ENCODE results near the gene SH3BP5L.

The SH3BP5L gene

DNA sequence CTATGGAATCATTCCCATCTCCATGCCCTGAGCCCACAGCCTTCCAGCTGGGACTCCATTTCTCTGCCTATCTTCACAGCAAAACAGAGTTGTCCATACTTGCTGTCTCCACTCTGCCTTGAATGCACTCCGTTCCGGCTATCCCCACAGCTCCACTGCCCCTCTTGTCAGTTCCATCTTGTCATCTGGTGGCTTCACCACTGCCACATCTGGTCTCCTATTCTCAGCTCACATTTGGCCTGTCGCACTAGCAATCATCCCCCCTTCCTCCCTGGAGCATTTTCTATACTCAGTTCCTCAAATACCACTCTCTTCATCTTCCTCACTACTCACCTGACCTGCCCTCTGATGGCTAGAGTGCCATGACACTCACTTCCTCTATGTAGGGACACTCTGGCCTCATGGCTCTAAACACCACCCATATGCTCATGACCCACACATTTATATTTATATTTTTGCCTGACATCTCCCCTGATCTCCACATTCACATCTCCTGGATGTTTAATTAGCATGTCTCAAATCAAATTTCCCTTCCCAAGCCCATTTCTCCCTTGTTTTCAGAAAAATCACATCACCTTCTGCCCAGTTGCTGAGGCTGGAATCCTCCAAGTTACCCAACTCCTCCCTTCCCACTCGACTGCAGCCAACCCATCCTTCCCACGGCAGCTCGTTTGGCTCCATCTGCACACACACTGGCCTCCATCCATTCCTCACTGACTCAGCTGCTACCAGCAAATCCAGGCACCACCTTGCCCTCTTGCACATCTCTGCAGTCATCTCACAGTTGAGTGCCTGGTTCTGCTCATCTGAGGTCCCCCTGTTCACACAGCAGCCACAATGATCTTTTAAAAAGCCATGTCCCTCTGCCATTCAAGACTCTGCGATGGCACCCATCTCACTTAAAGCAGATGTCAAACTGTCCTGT, 27.0 kb upstream of the SH3BP5L start:
- ChIA-PET POLR2A (no interaction called here), CTCF (no interaction called here)
- H3K9me3 ChIP-seq (ENCODE audit: control extremely low read depth in 1 of 5, control insufficient read depth in 4 of 5, insufficient read depth in 2 of 5, low read depth in 1 of 5, low read length in 4 of 5) = no peaks in the 10 kb centered on the region
- H3K4me3 ChIP-seq (ENCODE audit: control insufficient read depth in 1 of 7, extremely low read depth in 1 of 7, insufficient read depth in 4 of 7, low read depth in 2 of 7, low read length in 6 of 7) = no peak overlapping the region
- H3K27me3 ChIP-seq (replicated peaks in 2 of 5; ENCODE audit: control insufficient read depth in 4 of 5, insufficient read depth in 5 of 5, low read length in 4 of 5) = no peaks in the 10 kb centered on the region
- peaks cover 0 to 21% (median 8%) of the 10 kb centered on the region in 4 experiments for H3K4me1 ChIP-seq (ENCODE audit: control extremely low read depth in 1 of 4, control insufficient read depth in 4 of 4, insufficient read depth in 4 of 4, low read length in 3 of 4)
- WGBS (ENCODE audit: insufficient coverage) = 96% methylated on average over 4 of the region's 7 CpGs
- H3K36me3 ChIP-seq (ENCODE audit: control insufficient read depth in 4 of 4, insufficient read depth in 4 of 4, low read length in 3 of 4) = peaks cover 8 to 81% (median 49%) of the 10 kb centered on the region in 4 experiments
- no peak for DNase-seq
- H3K27ac ChIP-seq (ENCODE audit: insufficient read depth in 1 of 2, low read depth in 1 of 2, low read length in 2 of 2, poor library complexity in 1 of 2, severe bottlenecking in 2 of 2) = no peak overlapping the region

DNA sequence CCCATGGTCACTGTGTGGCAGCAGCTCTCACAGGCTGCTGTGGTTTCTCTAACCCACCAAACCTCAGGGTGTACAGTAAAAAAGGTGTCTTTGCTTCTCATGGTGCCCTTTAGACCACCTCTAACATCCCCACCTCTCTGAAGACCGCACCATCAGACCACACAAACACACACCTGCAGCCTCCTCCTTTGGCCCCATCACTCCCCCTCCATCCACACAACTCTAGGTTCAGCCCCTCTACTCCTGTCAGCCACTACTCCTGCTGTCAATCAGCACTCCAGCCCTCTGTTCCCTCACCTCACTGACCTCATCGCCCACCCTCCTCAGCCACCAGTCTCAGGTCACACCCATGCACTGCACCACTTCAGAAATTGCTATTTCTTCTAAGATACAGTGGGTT, 25.7 kb upstream of the SH3BP5L start:
- H3K9me3 ChIP-seq (ENCODE audit: control extremely low read depth in 1 of 5, control insufficient read depth in 4 of 5, insufficient read depth in 2 of 5, low read depth in 1 of 5, low read length in 4 of 5) = no peaks in the 10 kb centered on the region
- no peak overlapping the region for H3K4me3 ChIP-seq (ENCODE audit: control insufficient read depth in 1 of 7, extremely low read depth in 1 of 7, insufficient read depth in 4 of 7, low read depth in 2 of 7, low read length in 6 of 7)
- H3K27me3 ChIP-seq (replicated peaks in 2 of 5; ENCODE audit: control insufficient read depth in 4 of 5, insufficient read depth in 5 of 5, low read length in 4 of 5) = no peaks in the 10 kb centered on the region
- WGBS (ENCODE audit: insufficient coverage) = 100% methylated on average over 1 of the region's 2 CpGs
- POLR2A ChIA-PET = no interaction called here
- CTCF ChIA-PET = interaction anchor here (2.1 kb wide), 1 partner anchor 10 kb away, joined by 8 read pairs; no protein-coding TSS in a partner anchor
- H3K27ac ChIP-seq (ENCODE audit: insufficient read depth in 1 of 2, low read depth in 1 of 2, low read length in 2 of 2, poor library complexity in 1 of 2, severe bottlenecking in 2 of 2) = no peak overlapping the region
- peaks cover 10 to 95% (median 60%) of the 10 kb centered on the region in 4 experiments for H3K36me3 ChIP-seq (ENCODE audit: control insufficient read depth in 4 of 4, insufficient read depth in 4 of 4, low read length in 3 of 4)
- peaks cover 0 to 9% (median 0%) of the 10 kb centered on the region in 4 experiments for H3K4me1 ChIP-seq (ENCODE audit: control extremely low read depth in 1 of 4, control insufficient read depth in 4 of 4, insufficient read depth in 4 of 4, low read length in 3 of 4)
- no peak for DNase-seq

DNA sequence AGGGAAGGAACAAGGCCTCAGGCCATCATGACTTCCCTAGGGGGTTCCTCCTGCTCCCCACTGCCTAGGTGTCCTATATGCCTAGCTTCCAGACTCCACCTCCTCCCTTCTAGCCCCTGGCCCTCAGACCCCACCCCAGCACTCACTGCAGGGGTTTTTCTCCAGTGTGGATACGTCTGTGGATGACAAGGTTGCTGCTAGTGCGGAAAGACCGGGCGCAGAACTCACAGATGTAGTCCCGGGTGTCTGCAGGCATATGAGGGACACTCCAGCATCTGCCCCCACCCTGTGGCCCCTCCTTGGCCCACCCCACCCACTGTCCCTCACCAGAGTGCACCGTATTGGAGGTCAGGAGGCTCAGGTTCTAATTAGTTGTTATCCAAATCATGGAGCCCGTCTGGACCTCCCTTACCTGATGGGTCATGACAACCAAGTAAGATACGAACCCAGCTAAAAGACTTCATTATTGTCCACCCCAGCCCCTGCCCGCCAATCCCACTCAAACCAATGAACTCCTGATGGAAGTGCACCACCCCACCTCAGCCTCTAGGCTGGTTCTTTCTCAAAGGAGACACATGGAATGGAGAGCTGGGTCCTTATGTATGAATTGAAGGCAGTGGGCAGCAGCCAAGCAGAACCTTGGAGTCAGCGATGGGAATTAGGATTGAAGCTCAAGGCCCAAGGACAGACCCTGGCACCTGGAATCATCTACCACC, 25.0 kb upstream of the SH3BP5L start:
- no peak for DNase-seq
- 94% methylated on average over 8 of the region's 10 CpGs for WGBS (ENCODE audit: insufficient coverage)
- ChIA-PET CTCF (interaction anchor here (2.1 kb wide), 1 partner anchor 9 kb away, joined by 8 read pairs; no protein-coding TSS in a partner anchor), POLR2A (no interaction called here)
- Histone ChIP-seq H3K9me3 (ENCODE audit: control extremely low read depth in 1 of 5, control insufficient read depth in 4 of 5, insufficient read depth in 2 of 5, low read depth in 1 of 5, low read length in 4 of 5) (no peaks in the 10 kb centered on the region), H3K27ac (ENCODE audit: insufficient read depth in 1 of 2, low read depth in 1 of 2, low read length in 2 of 2, poor library complexity in 1 of 2, severe bottlenecking in 2 of 2) (no peak overlapping the region), H3K4me1 (ENCODE audit: control extremely low read depth in 1 of 4, control insufficient read depth in 4 of 4, insufficient read depth in 4 of 4, low read length in 3 of 4) (peaks cover 0 to 9% (median 0%) of the 10 kb centered on the region in 4 experiments), H3K4me3 (ENCODE audit: control insufficient read depth in 1 of 7, extremely low read depth in 1 of 7, insufficient read depth in 4 of 7, low read depth in 2 of 7, low read length in 6 of 7) (no peak overlapping the region), H3K27me3 (replicated peaks in 2 of 5; ENCODE audit: control insufficient read depth in 4 of 5, insufficient read depth in 5 of 5, low read length in 4 of 5) (no peaks in the 10 kb centered on the region), H3K36me3 (ENCODE audit: control insufficient read depth in 4 of 4, insufficient read depth in 4 of 4, low read length in 3 of 4) (peaks cover 10 to 97% (median 65%) of the 10 kb centered on the region in 4 experiments)

DNA sequence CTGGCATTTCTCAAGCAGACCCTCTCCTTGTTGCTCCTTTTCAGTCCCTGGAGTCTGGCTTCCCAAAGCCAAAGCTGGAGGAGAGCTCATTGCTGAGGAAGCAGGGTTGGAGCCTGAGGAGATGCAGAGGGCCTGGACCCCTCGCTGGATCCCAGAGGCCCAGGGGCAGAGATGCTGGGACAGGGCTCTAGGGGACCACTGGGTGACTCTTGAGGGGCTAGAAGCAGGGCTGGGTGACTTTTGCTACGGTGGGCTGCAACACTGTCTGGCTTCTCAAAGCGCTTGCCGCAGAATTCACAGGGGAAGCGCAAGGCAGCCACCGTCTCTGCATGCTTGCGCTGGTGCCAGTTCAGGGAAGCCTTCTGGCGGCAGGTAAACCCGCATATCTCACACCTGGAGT, 24.4 kb upstream of the SH3BP5L start:
- POLR2A ChIA-PET = interaction anchor here (1.7 kb wide), 1 partner anchor 12 kb away, joined by 6 read pairs; the partner anchor contains the start of gene ZNF672
- no peak overlapping the region for H3K4me3 ChIP-seq (ENCODE audit: control insufficient read depth in 1 of 7, extremely low read depth in 1 of 7, insufficient read depth in 4 of 7, low read depth in 2 of 7, low read length in 6 of 7)
- CTCF ChIA-PET = interaction anchor here (2.1 kb wide), 1 partner anchor 8 kb away, joined by 8 read pairs; no protein-coding TSS in a partner anchor
- H3K36me3 ChIP-seq (ENCODE audit: control insufficient read depth in 4 of 4, insufficient read depth in 4 of 4, low read length in 3 of 4) = peaks cover 10 to 97% (median 67%) of the 10 kb centered on the region in 4 experiments
- H3K27ac ChIP-seq (ENCODE audit: insufficient read depth in 1 of 2, low read depth in 1 of 2, low read length in 2 of 2, poor library complexity in 1 of 2, severe bottlenecking in 2 of 2) = no peak overlapping the region
- 97% methylated on average over 9 of the region's 9 CpGs for WGBS (ENCODE audit: insufficient coverage)
- H3K27me3 ChIP-seq (replicated peaks in 2 of 5; ENCODE audit: control insufficient read depth in 4 of 5, insufficient read depth in 5 of 5, low read length in 4 of 5) = no peaks in the 10 kb centered on the region
- DNase-seq = no peak
- peaks cover 0 to 9% (median 0%) of the 10 kb centered on the region in 4 experiments for H3K4me1 ChIP-seq (ENCODE audit: control extremely low read depth in 1 of 4, control insufficient read depth in 4 of 4, insufficient read depth in 4 of 4, low read length in 3 of 4)
- H3K9me3 ChIP-seq (ENCODE audit: control extremely low read depth in 1 of 5, control insufficient read depth in 4 of 5, insufficient read depth in 2 of 5, low read depth in 1 of 5, low read length in 4 of 5) = no peaks in the 10 kb centered on the region

DNA sequence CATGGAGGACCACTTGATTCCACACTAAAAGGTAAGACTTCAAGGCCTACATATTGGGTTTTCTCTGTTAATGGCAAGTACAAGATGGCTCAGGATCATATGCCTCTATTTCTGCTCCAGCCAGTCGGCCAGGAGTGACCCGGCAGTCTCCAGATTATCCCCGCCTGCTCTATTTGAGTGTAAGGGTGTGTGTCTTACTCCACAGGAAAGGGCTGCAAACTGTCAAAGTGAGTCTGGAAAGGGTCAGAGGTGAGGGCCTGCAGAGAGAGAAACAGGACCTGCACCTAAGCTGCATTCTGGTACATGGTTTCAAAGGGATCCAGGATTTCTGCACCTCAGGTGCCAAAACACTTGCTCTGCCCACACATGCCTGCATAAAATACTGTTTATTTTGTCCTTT, 23.9 kb upstream of the SH3BP5L start:
- peaks cover 0 to 9% (median 0%) of the 10 kb centered on the region in 4 experiments for H3K4me1 ChIP-seq (ENCODE audit: control extremely low read depth in 1 of 4, control insufficient read depth in 4 of 4, insufficient read depth in 4 of 4, low read length in 3 of 4)
- H3K4me3 ChIP-seq (ENCODE audit: control insufficient read depth in 1 of 7, extremely low read depth in 1 of 7, insufficient read depth in 4 of 7, low read depth in 2 of 7, low read length in 6 of 7) = no peak overlapping the region
- DNase-seq = no peak
- H3K9me3 ChIP-seq (ENCODE audit: control extremely low read depth in 1 of 5, control insufficient read depth in 4 of 5, insufficient read depth in 2 of 5, low read depth in 1 of 5, low read length in 4 of 5) = no peaks in the 10 kb centered on the region
- ChIA-PET POLR2A (interaction anchor here (1.7 kb wide), 1 partner anchor 12 kb away, joined by 6 read pairs; the partner anchor contains the start of gene ZNF672), CTCF (interaction anchor here (2.1 kb wide), 1 partner anchor 8 kb away, joined by 8 read pairs; no protein-coding TSS in a partner anchor)
- no peak overlapping the region for H3K27ac ChIP-seq (ENCODE audit: insufficient read depth in 1 of 2, low read depth in 1 of 2, low read length in 2 of 2, poor library complexity in 1 of 2, severe bottlenecking in 2 of 2)
- WGBS (ENCODE audit: insufficient coverage) = 96% methylated on average over 3 of the region's 3 CpGs
- H3K27me3 ChIP-seq (replicated peaks in 2 of 5; ENCODE audit: control insufficient read depth in 4 of 5, insufficient read depth in 5 of 5, low read length in 4 of 5) = no peaks in the 10 kb centered on the region
- peaks cover 10 to 96% (median 65%) of the 10 kb centered on the region in 4 experiments for H3K36me3 ChIP-seq (ENCODE audit: control insufficient read depth in 4 of 4, insufficient read depth in 4 of 4, low read length in 3 of 4)

DNA sequence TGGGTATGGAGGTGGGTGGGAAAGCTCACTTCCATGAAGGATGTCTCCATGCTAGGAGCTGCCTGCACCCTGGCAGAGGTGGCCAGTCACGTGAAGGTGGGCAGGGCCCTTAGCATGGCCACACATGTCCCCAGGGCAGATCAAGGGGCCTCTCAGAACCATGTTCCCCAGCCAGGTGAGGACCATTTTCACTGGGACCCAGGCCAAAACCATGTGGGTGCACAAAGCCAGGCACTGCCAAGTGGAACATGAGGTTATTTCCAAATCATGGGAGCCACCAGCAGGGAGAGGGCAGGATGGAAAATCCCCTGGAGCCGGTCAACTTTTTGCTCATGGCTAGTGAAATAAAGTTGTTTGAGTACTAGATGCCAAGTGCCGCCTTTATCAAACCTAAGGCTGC, 23.4 kb upstream of the SH3BP5L start:
- ChIA-PET POLR2A (interaction anchor here (1.7 kb wide), 1 partner anchor 11 kb away, joined by 6 read pairs; the partner anchor contains the start of gene ZNF672), CTCF (no interaction called here)
- Histone ChIP-seq H3K9me3 (ENCODE audit: control extremely low read depth in 1 of 5, control insufficient read depth in 4 of 5, insufficient read depth in 2 of 5, low read depth in 1 of 5, low read length in 4 of 5) (no peaks in the 10 kb centered on the region), H3K36me3 (ENCODE audit: control insufficient read depth in 4 of 4, insufficient read depth in 4 of 4, low read length in 3 of 4) (peaks cover 12 to 96% (median 66%) of the 10 kb centered on the region in 4 experiments), H3K27ac (ENCODE audit: insufficient read depth in 1 of 2, low read depth in 1 of 2, low read length in 2 of 2, poor library complexity in 1 of 2, severe bottlenecking in 2 of 2) (no peak overlapping the region), H3K4me1 (ENCODE audit: control extremely low read depth in 1 of 4, control insufficient read depth in 4 of 4, insufficient read depth in 4 of 4, low read length in 3 of 4) (peaks cover 0 to 9% (median 0%) of the 10 kb centered on the region in 4 experiments), H3K27me3 (replicated peaks in 2 of 5; ENCODE audit: control insufficient read depth in 4 of 5, insufficient read depth in 5 of 5, low read length in 4 of 5) (no peaks in the 10 kb centered on the region), H3K4me3 (ENCODE audit: control insufficient read depth in 1 of 7, extremely low read depth in 1 of 7, insufficient read depth in 4 of 7, low read depth in 2 of 7, low read length in 6 of 7) (no peak overlapping the region)
- 100% methylated on average over 3 of the region's 3 CpGs for WGBS (ENCODE audit: insufficient coverage)
- DNase-seq = no peak
